ENCODE data around the gene NOS1AP.
"Not testable (repeated sequence)": the region's sequence is repeated elsewhere in the genome, so short reads cannot be mapped to it uniquely, and the experiment has no call there.

NOS1AP gene

DNA sequence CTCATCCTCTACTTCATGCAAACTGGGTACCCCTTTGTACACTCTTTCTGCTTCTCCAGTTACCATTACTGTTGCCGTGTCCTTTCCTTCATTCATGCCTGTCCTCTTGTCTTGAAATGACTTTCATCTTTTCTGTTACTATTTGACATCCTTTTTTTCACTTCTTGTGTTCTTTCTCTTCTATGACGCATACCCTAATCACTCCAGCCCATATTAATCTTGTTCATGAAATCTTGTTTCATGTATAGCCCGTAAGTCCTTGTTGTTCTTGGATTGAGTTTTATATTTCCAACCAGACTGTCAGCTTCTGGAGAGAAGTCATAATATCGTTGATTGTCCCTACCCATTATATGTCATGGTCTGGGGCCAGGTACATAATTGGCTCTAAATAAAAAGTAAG is 126.1 kb downstream of the NOS1AP start:
- DNase-seq (ENCODE audit: low spot score): no peak

DNA sequence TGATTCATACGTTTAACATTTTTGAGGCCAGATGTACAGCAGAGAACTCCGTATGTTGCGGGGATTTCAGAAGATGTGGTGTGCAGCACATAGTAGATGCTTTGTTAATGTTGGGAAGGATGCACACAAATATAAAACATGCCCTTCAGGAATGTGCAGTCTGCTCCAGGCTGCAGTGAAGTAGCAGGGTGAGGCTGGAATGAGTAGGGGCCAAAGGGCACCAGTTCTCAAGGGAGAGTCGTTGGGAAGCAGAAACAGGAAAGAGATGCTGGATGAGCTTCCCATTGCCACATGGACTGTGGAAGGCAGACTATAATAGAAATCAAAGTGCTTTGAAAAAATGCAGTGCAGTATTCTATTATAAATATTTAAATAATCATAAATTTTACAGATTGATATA is 126.9 kb downstream of the NOS1AP start:
- no peak for DNase-seq (ENCODE audit: low spot score)

DNA sequence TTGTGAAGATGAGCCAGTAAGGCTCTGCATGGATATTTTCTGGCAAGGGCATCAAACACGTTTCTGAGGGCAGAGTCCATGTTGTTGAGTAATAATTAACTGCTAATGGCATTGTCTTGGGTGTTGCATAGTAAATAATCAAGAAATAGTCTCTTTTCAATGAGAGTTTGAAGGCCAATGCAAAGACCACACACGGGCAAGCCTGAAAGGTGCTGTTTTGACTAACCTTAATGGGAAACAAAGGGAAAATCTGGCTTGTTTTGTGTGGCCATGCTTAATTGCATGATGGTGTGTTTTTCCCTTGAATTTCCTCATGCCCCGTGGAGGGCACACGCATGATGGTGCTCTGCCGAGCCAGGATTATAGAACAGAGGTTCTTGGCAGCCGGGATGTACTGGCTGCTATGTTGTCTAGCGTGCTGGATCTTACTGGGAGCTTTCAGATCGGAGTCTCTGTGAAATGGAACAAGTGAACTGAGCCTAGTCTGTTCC is 127.6 kb downstream of the NOS1AP start:
- DNase-seq (ENCODE audit: low spot score): no peak

DNA sequence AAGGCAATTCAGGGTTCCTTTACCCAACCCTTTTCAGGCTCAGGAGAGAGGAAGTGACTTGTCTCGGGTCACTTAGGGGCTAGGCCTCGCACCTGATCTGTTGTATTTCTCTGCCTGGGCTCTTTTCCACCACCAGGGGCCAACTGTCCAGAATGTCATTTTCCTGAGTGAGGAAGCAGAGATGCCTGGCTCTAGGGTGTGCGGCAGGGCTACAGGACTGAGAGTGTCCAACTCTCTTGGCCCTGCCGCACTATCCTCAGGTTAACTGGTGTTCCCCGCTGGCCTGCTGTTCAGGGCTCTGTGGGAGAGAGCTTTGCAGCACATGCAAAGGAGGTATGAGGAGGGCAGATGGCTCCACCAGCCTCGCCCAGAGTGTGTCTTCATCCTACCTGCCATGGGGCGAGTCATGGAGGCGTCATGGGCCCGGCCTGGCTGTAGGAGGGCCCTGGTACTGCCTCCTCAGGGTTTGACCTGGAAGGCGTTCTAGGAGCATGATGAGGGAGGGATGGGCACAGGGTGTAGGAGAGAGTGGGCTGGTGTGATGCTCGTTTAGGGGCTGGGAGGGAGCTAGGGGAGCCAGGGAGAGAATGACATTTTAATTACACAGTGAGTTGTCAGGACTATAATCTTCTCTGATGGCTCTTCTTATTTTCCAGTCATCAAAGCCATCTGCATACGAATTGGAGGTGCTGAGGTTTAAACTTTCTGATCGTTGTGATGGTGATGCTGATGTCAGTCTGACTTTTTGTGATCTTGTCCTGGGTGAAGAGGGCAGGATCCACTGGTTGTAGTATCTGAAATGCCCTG is 128.3 kb downstream of the NOS1AP start:
- DNase-seq (ENCODE audit: low spot score): no peak

DNA sequence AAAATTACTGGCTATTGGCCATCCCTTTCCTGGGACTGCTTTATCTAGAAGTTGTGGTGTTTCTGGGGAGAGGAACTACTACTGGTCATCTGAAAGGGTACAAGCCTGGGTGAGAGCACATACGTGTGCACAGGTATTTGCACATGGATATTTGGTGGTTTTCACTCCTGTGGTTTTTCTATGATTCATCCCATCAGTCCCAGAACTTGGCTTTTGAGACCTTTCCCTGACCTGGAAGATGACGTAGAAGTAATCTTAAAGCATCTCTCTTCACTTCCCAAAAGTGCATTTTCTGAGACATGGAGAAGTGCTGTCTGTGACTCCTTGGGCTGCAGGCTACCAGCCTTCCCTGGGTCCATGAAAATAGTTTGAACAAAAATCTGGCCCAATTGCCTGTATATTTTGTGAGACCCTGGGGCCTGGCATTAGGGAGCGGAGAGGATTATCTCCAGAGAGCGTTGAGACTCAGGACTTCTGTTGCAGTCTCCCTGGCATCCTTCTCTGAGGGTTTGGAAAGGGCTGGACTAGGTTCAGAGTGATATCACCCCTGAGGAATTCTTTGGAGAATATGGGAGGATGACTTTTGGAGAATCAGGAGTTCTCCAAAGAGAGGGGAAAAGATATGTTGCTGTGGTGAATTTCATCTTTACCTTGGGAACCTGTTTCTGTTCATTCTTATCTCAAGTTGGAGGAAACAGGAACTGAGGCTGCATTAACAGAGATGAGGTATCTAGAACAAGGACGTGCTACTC is 130.8 kb downstream of the NOS1AP start:
- no peak for DNase-seq (ENCODE audit: low spot score)

DNA sequence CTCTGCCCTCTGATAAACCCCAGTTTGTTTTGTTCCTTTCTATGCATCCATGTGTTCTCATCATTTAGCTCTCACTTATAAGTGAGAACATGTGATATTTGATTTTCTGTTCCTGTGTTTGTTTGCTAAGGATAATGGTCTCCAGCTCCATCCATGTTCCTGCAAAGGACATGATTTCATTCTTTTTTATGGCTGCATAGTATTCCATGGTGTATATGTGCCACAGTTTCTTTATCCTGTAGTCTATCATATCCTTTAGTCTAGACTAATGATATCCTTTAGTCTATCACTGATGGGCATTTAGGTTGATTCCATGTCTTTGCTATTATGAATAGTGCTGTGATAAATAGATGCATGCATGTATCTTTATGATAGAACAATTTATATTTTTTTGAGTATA is 131.6 kb downstream of the NOS1AP start:
- not testable (repeated sequence) for DNase-seq (ENCODE audit: low spot score)

DNA sequence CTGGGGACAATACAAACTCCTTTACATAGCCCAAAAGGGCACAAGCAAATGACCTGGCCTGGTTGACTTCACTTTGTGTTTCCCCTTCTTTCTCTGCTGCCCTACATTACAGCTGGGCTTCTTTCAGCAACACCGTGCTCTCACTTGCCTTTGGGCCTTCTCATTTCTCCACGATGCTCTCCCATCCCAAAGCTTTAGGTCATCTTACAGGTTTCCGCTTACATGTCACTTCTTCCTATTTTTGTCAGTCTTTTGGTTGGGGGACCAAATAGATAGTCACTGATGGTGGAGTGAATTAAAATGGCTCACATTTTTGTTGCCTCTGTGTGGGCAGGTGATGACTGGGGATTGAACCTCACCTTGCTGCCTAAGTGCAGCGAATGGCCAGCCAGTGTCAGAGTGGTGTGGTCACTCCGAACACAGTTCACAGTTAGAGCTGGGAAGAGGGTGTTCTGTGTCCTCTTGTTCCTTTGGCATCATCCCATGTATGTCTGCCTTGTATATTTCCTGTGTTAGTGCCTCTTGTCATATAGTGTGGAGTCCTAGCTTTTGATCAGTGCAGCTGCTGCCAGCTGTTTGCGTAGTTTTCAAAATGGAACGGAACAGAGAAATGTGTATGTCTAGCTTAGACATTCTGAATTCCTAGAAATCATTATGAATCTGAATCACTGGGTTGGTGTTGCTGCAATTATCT is 134.8 kb downstream of the NOS1AP start:
- no peak for DNase-seq (ENCODE audit: low spot score)

DNA sequence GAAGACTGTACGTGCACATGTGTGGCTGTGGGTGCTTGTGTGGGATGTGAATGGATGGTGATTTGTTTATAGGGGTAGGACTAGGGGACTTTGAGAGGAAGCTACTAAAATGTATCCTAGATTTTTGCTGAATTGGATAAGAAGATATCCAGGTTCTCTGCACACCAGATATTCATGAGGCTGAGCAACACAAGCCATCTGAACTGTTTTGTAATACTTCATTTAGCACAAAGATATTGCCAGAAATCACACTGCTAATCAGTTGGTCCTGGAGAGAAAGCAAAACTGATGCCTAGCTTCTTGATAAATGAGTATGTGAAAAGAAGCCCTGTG is 135.3 kb downstream of the NOS1AP start:
- DNase-seq (ENCODE audit: low spot score): no peak

DNA sequence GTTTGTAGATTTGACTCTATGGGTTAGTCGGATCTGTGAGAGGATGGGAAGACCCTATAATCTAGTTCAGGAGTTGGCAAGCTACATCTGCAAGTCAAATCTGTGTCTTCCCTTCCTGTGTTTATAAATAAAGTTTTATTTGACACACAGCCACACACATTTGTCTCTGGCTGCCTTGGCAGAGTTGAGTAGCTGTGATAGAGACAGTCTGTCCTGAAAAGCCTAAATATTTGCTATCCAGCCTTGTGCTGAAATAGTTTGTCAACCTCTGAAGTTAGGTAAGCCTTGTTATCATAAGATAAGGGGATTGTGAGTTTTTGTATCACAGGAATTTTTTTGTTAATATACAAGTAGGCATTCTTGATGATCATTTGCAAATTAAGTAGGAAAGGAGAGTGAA is 136.8 kb downstream of the NOS1AP start:
- no peak for DNase-seq (ENCODE audit: low spot score)

DNA sequence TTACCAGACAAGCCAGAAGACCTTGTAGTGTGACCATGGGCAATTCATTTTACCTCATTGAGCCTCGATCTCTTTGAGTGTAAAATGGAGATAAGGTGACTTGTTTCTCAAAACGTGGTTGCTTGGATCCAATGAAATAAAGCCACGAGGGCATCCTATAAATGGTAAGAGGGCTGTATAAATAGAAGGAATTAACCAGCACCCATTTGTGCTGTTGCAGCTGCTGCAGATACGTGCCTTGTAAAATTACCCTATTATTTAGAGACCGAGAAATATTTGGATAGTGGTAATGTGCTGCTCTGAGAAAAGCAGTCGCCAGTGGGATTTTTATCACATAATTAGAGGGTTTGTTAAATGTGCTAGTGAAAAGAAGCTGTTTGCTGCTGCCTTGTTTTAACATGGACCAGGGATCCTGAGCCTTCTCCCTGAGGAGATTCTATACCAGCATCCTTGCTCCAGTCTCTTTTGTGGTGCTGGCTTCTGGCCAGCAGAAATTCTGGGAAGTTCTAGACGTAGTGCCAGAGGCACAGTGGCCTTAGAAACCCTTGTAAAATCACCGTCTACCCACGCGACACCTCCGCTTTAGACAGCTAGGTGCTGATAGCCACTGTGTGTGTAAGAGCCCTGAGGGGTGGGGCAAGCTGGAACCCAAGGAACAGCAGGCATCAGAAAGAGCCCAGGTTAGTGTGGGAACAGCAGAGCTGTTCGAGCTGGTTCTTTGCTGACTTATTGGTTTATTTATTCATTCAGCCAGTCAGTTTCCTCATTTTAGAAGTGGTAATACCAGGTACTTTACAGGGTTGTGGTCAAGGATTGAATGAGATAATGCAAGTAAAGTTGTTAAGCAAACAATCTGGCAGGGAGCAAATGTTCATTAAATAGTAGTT is 137.5 kb downstream of the NOS1AP start:
- DNase-seq (ENCODE audit: low spot score): no peak

DNA sequence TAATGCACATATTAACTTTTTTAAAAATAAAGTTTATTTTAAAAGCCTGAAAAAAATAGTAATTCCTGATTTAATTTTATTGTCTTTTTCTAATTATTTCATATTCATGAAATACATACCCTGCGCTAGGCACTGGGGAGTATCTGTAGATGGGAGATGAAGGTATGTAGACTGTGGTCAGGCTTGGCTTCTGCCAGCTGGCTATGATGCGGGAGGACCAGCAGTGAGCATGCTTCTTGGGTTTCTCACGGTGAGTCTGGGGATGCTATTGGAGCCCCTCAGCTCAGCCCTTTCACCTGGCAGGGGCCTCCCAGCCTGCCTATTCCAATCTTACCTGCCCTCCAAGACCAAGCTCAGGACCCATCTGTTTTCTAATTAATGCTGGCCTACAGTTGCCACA is 138.4 kb downstream of the NOS1AP start:
- DNase-seq (ENCODE audit: low spot score): no peak

DNA sequence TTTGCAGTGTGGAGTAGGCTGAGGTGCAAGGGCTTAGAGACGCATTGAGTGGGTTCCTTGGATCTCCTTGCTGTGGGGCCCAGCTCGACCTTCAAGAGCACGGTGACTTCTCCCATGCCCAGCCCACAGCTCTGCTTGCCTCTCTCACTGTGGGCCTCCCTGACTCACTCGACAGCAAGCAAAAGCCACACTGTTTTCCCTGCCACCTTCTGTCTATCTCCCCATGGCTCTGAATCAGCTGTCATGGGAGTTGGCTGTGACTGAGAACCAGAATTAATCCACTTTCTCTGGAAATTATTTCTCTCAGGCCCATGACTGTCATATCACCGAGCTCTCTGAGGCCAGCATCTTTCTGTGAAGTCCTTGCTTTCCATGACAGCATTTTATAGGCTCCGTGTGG is 140.7 kb downstream of the NOS1AP start:
- no peak for DNase-seq (ENCODE audit: low spot score)

DNA sequence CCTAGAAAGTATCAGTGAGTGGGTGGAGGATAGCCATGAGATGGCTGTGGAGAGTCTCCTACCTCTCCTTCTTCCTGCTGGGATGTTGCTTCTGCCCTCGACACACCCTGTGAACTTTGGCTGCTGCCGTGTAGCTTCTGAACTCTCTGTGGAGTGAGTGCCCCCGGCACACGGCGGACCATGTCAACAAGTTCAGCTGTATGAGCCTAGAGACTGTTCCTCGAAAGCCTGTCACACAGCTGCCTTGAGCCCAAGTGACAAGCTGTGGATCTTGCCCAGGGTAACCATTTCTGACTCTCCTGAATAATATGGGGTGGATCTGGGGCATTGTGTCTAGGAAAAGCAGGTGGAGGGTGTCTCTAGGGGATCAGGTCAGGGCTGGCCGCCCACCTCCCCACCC is 143.2 kb downstream of the NOS1AP start:
- DNase-seq (ENCODE audit: low spot score): no peak

DNA sequence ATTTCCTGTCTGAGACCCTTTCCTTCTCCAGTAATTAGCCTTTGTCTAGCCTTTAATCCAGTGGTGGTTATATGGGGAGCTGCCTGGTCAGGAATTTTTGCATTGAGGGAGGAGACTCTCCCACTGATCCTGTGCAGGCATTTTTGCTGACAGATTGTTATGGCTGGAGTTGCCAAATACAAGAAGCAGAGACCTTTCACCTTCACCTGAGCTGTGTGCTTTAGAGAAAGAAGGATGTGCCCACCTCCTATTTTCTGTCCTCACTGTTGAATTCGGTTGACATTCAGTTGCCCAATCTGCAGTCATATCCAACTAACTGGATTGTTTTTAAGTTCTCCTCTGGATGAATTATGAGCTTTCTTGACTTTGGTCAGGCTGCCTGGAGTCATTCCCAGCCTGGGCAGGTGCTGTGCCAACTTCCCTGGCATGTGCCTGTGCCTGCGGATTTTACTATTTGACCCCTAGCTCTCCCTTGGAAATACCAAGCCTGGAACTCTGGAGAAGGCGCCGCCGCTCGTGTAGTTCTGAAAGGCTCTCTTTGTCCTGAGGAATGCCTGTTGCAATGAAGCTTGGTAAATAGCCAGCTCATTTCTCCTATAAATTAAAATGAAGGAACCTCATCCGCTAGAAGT is 143.9 kb downstream of the NOS1AP start:
- DNase-seq (ENCODE audit: low spot score): peak; percentile 26

DNA sequence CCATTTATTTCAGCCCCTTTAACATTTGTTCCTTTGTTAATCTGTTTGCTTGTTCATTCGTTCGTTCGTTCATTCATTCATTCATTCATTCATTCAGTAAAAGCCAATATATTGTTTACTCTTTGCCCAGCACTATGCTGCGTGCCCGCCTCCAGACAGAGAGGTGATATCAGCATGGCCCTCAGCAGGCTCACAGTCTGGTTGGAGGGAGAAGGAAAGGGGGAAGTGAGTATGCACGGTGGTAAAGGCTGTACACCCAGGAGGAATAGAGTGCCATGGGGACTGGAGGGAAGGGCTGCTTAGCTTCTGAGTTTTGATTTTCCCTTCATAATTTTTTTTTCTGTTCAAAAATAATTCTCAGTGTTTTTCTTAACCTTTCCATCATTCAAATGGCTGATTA is 144.7 kb downstream of the NOS1AP start:
- DNase-seq (ENCODE audit: low spot score): no peak

DNA sequence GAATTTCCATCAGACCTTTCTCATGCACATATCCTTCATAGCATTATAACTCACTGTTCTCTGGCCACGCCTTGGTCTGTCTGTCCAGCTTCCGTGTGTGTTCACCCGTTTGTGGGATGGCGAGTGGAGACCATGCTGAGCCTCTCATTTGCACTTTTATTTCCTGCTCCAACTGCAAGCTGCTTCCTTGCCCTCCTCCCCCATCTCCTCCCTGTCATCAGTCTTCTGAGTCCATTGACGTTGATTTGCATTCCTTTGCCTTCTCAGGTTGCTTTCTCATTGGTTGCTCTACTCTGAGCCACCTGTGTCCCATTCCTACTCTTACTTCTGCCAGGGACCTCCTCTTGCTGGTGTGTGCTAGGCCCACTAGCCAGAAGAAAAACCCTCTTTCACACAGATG is 146.4 kb downstream of the NOS1AP start:
- DNase-seq (ENCODE audit: low spot score): no peak

DNA sequence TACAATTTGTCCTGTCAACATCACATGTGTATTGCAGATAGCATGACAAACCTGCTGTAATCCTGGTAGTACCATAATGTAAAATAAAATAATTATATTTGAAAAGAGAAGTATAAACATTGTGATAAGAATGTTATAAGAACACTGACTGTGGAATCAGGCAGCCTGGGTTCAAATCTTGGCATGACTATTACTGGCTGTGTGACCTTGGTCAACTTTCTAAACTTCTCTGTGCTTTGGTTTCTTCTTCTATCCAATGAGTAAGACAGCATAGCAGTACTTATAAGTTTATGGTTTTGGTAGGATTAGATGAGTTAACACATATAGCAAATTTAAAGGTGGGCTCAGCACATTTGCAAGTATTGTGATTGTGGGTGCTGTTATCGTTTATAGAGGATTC is 147.1 kb downstream of the NOS1AP start:
- DNase-seq (ENCODE audit: low spot score): no peak

DNA sequence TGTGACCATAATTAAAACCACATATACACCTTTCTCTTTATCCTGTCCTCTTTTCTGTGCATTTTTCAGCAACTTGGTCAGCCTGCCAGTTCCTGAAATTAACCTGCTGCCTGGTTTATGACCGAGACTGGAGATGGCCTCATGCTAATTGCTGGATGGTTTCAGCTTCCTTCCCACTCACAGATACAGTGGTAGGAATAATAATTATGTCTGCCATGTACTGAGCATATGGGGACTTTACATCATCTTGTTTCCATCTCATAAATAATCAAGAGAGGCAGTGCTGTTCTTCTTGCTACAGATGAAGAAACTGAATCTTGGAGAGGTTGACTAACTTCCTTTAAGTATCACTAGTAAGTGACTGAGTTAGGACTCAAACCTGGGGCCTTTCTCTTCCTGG is 148.2 kb downstream of the NOS1AP start:
- no peak for DNase-seq (ENCODE audit: low spot score)

DNA sequence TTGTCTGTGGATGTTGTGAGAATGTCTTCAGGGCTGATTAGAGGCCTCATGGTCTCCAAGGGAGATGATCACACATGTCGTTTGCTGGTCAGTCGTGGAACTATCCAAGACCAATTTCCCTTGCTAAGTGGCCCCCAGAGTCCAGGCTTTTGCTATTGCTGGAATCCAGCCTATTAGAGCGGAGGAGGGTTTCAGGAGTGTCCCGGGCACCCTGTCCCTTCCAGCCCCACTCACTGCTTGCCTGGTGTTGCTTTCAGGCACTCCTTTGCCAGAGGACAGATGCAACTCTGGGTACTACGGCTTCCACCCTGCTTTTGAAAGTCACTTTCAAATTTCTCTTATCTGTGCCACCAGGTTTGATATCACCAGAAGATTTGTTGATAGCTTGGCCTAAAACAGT is 149.1 kb downstream of the NOS1AP start:
- no peak for DNase-seq (ENCODE audit: low spot score)

DNA sequence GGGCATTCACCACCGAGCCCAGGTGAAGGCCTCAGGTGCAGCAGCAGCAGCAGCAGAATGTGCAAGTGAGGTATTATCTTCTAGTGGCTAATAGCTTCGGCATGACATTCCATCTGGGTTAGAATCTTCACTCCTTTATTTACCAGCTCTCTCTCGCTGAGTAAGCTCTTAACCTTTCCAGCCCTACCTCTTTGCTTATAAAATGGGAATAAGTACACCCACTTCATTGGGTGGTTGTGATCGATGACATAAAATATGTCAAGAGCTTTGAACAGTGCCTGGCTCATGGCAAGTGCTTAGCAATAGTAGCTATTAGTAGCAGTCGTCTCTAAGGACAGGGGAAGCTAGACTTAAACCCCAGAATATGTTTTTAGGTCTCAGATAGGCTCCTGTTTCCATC is 149.5 kb downstream of the NOS1AP start:
- DNase-seq (ENCODE audit: low spot score): no peak

DNA sequence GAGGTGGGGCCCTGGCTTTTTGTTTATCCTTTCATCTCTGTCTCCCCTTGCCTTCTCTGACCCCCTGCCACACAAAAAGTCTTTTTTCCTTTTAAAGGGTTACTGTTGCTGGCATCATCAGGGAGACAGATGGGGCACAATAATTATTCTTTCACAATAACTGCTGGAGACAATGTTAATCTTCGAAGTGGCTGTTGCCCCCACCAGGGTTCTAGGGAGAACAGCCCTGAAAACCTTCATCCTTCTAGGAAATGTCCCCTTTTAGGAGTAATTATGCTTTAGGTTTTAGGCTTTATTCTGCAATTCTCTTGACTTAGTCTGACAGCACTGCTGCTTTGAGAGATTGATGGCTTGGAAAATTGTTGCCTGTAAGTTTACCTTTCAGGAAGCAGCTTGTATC is 150.0 kb downstream of the NOS1AP start:
- DNase-seq (ENCODE audit: low spot score): no peak
